ENCODE results near the gene CHRD. TPM values are rescaled to one million over a fixed set of nuclear protein-coding genes. Genes with fewer than 3 reads are reported as not detected.

The CHRD gene
- total RNA-seq, 1 experiment from 2014 or later = 2.7 TPM

GRCh38 chr3:184375747-184376461, 4.0 kb upstream of the CHRD start (continued):
- TF ChIP-seq STAT6 (CRISPR knock-in tag; conservative IDR thresholded peaks at IDR 0.05; ENCODE audit: low read depth) (no peak), E2F1 (CRISPR knock-in tag; IDR thresholded peaks at IDR 0.05) (no peak), IRF1 (CRISPR knock-in tag; IDR thresholded peaks at IDR 0.05) (no peak), ATF2 (CRISPR knock-in tag; IDR thresholded peaks at IDR 0.05; ENCODE audit: borderline replicate concordance, low read depth) (no peak), FOXP4 (CRISPR knock-in tag; IDR thresholded peaks at IDR 0.05) (no peak)

GRCh38 chr3:184377374-184377773, 2.5 kb upstream of the CHRD start:
- CTCF ChIA-PET = interaction anchor here (1.0 to 2.8 kb wide), 7 partner anchors 8 to 164 kb away, joined by 3 to 13 read pairs (median 4); no protein-coding TSS in a partner anchor
- peaks cover 47% of the 10 kb centered on the region for H3K27me3 Mint-ChIP-seq (ENCODE audit: low read depth)
- peak overlapping the region; percentile 48 for H3K4me3 Mint-ChIP-seq
- TF ChIP-seq NR3C1 (CRISPR knock-in tag; conservative IDR thresholded peaks at IDR 0.05; ENCODE audit: low read depth) = no peak
- no peak for TF ChIP-seq FOXP1 (CRISPR knock-in tag; IDR thresholded peaks at IDR 0.05; ENCODE audit: borderline replicate concordance)
- no peak for TF ChIP-seq FOXP4 (CRISPR knock-in tag; IDR thresholded peaks at IDR 0.05)
- no peak for TF ChIP-seq ZNF219 (CRISPR knock-in tag; IDR thresholded peaks at IDR 0.05; ENCODE audit: borderline replicate concordance)
- TF ChIP-seq E2F1 (CRISPR knock-in tag; IDR thresholded peaks at IDR 0.05) = no peak
- TF ChIP-seq GRHL2 (CRISPR knock-in tag; IDR thresholded peaks at IDR 0.05; ENCODE audit: insufficient replicate concordance, severe bottlenecking) = no peak
- TF ChIP-seq IRF1 (CRISPR knock-in tag; IDR thresholded peaks at IDR 0.05) = no peak
- TF ChIP-seq ETV6 (CRISPR knock-in tag; IDR thresholded peaks at IDR 0.05) = no peak
- no peak for TF ChIP-seq CDX4 (CRISPR knock-in tag; IDR thresholded peaks at IDR 0.05; ENCODE audit: borderline replicate concordance)
- TF ChIP-seq ZNF512 (CRISPR knock-in tag; IDR thresholded peaks at IDR 0.05; ENCODE audit: borderline replicate concordance) = no peak
- TF ChIP-seq JUN (CRISPR knock-in tag; IDR thresholded peaks at IDR 0.05) = no peak
- TF ChIP-seq ATF1 (CRISPR knock-in tag; IDR thresholded peaks at IDR 0.05) = no peak
- no peaks in the 10 kb centered on the region for H3K9me3 Mint-ChIP-seq
- ATAC-seq (no peak), DNase-seq (ENCODE audit: low spot score) (no peak)
- H3K27ac Mint-ChIP-seq = no peak overlapping the region
- no peaks in the 10 kb centered on the region for H3K36me3 Mint-ChIP-seq
- POLR2A ChIA-PET = interaction anchor here (1.0 kb wide), 1 partner anchor 148 kb away, joined by 3 read pairs; no protein-coding TSS in a partner anchor
- peaks cover 49% of the 10 kb centered on the region for H3K4me1 Mint-ChIP-seq
